T-helper 1 cell treated with Interleukin-12 subunit alpha and Interleukin-12 subunit beta and Interleukin-4 antibody, amounts not matched to agents 30 ng/mL and 1 ng/mL, for 36 hours (primary cell): ENCODE data around the gene ZNF597. TPM values are rescaled to one million over a fixed set of nuclear protein-coding genes. Genes with fewer than 3 reads are reported as not detected.

Experiments
- total RNA-seq: library from RNA; stranded (reverse); gene quantifications from 2 replicates; pipeline ENCODE4 v1.2.3, GENCODE V29; 2022

Gene ZNF597
- total RNA-seq, 1 donor from 2014 or later, result 2.8 TPM

Other genes with a start within 250 kb of the ZNF597 start
- gene ZNF200, start 208.3 kb downstream of the ZNF597 start, total RNA-seq, result 19.6 and 20.1 TPM in 2 replicates
- 0.32 TPM in 1 of 2 replicates, not detected in the other for gene MEFV, start 186.9 kb downstream of the ZNF597 start, total RNA-seq
- 23.1 and 25.0 TPM in 2 replicates for gene ZNF263, start 160.0 kb downstream of the ZNF597 start, total RNA-seq
- 2.6 and 4.0 TPM in 2 replicates for gene TIGD7, start 138.1 kb downstream of the ZNF597 start, total RNA-seq
- gene ZNF75A, start 138.0 kb downstream of the ZNF597 start, total RNA-seq, result 43.8 and 47.2 TPM in 2 replicates
- gene OR2C1, start 87.6 kb downstream of the ZNF597 start, total RNA-seq, result not detected in 2 replicates
- 18.8 and 22.1 TPM in 2 replicates for gene ZSCAN32, start 42.5 kb downstream of the ZNF597 start, total RNA-seq
- gene ZNF174, start 42.3 kb downstream of the ZNF597 start, total RNA-seq, result 11.3 and 12.6 TPM in 2 replicates
- 53.3 and 53.7 TPM in 2 replicates for gene NAA60, start 176 bp upstream of the ZNF597 start, total RNA-seq
- not detected in 2 replicates for gene C16orf90, start 52.0 kb upstream of the ZNF597 start, total RNA-seq
- gene CLUAP1, start 57.5 kb upstream of the ZNF597 start, total RNA-seq, result 27.4 and 28.1 TPM in 2 replicates
- gene NLRC3, start 133.9 kb upstream of the ZNF597 start, total RNA-seq, result 96.4 and 99.9 TPM in 2 replicates
- 12.0 and 13.0 TPM in 2 replicates for gene SLX4, start 168.1 kb upstream of the ZNF597 start, total RNA-seq
- 32.2 and 33.5 TPM in 2 replicates for gene DNASE1, start 211.2 kb upstream of the ZNF597 start, total RNA-seq